AG10803 (cell line): Measurements from ENCODE around the gene SURF6.

ENCODE experiments used
- DNase-seq: peaks from one replicate; pipeline ENCODE4 v3.0.0; 2010; ENCODE audit warnings: low read depth
- H3K4me3 ChIP-seq: 2 replicates; pipeline ENCODE4 v1.5.1; 2011; ENCODE audit warnings: mild to moderate bottlenecking, low read length, control low read depth
- TF ChIP-seq, protein P1 (sequence below): conservative IDR thresholded peaks from 2 replicates; pipeline ENCODE4 v1.5.1; 2011; ENCODE audit warnings: mild to moderate bottlenecking, low read length, control low read depth, inconsistent platforms

The SURF6 gene

DNA sequence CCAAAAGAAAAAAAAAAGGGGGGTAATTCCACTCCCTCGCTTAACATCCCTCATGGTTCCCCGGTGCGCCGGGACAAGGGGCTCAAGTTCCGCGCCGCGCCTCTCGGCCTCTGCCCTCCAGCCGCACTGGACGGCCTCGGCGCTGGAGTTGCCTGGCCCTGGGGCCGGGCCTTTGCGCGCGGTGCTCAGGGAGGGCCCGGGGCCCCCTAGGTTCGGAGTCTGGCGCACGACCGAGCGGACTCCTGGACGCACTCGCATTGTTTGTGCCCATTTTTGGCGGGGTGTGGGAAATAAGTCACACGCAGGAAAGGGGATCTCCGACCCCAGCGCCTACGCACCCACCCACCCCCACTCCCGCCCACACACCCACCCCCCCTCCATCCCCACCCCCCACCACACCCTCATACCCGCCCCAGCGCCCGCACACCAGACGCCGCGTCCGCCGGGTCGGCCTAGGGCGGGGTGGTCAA lies 11.6 kb upstream of the SURF6 start:
- H3K4me3 ChIP-seq: peak overlapping the region; percentile 100
- DNase-seq: no peak
- TF ChIP-seq, protein P1, sequence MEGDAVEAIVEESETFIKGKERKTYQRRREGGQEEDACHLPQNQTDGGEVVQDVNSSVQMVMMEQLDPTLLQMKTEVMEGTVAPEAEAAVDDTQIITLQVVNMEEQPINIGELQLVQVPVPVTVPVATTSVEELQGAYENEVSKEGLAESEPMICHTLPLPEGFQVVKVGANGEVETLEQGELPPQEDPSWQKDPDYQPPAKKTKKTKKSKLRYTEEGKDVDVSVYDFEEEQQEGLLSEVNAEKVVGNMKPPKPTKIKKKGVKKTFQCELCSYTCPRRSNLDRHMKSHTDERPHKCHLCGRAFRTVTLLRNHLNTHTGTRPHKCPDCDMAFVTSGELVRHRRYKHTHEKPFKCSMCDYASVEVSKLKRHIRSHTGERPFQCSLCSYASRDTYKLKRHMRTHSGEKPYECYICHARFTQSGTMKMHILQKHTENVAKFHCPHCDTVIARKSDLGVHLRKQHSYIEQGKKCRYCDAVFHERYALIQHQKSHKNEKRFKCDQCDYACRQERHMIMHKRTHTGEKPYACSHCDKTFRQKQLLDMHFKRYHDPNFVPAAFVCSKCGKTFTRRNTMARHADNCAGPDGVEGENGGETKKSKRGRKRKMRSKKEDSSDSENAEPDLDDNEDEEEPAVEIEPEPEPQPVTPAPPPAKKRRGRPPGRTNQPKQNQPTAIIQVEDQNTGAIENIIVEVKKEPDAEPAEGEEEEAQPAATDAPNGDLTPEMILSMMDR: no peak

DNA sequence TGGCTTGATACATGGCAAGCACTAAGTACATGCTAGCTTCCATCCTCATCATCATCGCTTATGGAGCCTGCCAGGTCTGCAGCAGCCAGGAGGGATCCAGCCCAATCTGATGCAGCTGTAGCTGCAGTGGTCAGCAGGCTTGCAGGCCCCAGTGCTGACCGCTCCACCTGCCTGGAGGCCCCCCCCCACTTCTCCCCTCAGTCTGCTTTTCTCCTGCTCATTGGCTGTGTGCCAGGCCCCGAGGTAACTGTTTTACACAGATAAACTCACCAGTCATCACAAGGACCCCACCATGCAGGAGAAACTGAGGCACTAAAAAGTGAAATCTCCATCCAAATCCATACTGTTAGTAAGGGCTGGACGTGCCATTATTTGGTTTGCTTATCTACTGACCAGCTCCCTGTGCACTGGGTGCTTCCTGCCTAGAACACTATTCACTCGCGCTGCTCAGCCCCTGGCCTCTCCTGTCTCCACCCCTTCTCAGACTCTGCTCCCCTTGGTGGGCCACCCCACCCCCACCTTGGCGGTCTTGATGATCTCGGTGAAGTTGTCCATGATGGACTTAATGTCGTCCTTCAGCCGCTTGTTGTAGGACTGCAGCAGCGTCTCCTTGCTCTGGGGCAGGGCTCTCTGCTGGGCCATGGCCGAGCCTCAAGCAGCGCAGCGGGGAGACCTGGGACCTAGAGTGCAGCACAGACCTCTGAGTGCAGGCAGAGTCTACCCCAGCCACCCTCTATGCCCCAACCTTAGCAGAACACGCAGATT lies 10.2 kb upstream of the SURF6 start:
- TF ChIP-seq, protein P1: no peak
- DNase-seq: no peak
- peak overlapping the region; percentile 100 for H3K4me3 ChIP-seq

DNA sequence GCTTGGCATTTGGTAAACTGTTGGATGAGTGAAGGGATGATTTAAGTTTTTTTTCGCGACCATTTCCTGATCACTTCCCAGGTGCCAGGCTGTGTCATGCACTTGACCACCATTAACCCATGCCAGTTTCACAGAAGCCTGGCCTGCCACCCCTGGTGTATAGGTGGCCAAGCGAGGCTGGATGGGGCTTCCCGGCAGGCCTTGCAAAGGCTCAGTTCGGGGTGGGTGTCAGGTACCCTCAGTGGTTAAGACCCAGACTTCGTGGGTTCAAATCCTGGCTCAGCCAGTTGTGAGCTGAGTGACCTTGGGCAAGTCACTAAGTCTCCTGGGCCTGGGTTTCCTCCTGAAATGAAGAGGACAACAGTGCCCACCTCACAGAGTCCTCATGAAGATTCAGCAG lies 9.6 kb upstream of the SURF6 start:
- no peak for DNase-seq
- TF ChIP-seq, protein P1: no peak
- no peak overlapping the region for H3K4me3 ChIP-seq

DNA sequence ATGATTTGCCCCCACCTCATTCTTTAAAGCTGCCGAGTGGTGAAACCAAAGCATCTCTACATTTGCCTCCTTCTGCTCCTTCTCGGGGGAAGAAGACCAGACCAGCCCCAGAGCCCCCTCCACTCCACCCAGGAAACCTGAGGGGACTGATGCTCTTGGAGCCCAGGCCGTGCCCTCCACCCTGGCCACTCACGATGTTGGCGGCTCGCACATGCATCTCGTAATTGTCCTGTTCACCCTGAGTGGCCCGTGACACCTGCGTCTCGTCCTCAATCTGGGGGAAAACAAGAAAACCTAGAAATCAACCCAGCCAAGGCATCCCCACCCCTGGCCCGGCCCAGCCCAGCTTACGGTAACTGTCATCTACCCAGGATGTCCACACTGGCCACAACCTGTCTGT lies 9.0 kb upstream of the SURF6 start:
- DNase-seq: no peak
- TF ChIP-seq, protein P1: no peak
- H3K4me3 ChIP-seq: no peak overlapping the region

DNA sequence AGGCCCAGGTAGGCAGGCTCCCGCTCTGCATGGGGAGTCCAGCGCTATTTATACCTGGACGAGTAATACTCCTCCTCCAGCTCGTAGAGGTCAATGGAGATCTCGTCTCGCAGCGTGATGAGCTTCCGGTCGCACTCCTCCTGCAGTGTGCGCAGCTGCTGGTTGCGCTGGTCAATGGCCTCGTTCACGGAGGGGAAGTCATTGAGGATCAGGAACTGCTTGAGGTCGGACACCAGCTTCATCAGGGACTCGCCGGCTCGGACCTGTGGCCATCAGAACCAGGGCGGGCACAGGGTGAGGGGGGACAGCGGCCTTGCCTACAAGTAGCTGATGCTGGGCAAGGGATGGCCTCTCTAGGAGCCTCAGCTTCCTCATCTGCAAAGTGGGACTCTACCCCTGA lies 8.1 kb upstream of the SURF6 start:
- H3K4me3 ChIP-seq: no peak overlapping the region
- no peak for DNase-seq
- TF ChIP-seq, protein P1: no peak

DNA sequence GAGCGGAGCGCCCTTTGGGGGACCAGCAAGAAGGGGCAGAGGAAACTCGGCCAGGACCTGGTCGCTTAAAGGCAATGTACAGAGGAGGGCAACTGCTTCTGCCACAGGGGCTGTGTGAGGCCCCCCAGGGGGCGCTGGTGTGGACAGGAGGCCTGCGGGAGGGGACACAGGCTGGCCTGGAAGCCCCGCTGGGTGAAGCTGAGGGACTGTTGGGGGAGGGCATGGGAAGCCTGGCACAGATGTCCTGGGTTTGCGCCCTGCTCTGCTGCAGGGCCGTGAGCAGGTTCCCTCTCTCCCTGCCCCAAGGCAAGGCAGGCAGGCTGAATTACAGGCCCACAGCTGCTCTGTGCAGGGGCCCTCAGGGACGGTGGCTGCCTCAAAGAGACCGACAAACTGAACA lies 6.6 kb upstream of the SURF6 start:
- no peak for DNase-seq
- no peak overlapping the region for H3K4me3 ChIP-seq
- TF ChIP-seq, protein P1: peak; percentile 15

DNA sequence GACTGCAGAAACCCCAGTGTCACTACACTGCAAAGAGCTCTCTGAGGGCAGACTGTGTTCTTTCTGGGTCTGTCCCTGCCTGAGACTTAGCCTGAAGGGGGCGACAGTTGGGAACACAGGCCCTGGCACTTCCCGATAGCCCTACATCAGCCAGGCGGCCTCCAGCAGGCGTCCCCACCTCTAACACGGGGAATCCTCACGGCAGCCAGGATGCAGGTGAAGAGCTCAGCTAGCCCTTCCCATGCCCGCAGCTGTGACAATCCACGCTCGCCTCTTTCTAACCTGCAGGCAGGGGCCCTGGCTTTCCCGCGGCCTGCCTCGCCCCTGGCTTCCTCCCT lies 6.0 kb upstream of the SURF6 start:
- DNase-seq: no peak
- no peak overlapping the region for H3K4me3 ChIP-seq
- TF ChIP-seq, protein P1: peak; percentile 19
